Measurements from ENCODE around the gene ACADL. TPM values are rescaled to one million over a fixed set of nuclear protein-coding genes. Genes with fewer than 3 reads are reported as not detected.

ACADL gene
- total RNA-seq, 1 experiment from 2014 or later, result not detected

GRCh38 chr2:210228586-210228985 is 3.3 kb upstream of the ACADL start:
- no TSS peak for BruUV-seq (replicated peaks)
- Histone ChIP-seq H3K4me3 (replicated peaks in 1 of 2; ENCODE audit: low read depth in 1 of 2, low read length in 2 of 2) (no peak overlapping the region), H3K9ac (ENCODE audit: low read length) (no peak overlapping the region), H3K36me3 (ENCODE audit: control insufficient read depth in 1 of 2, insufficient read depth in 2 of 2, low read length in 2 of 2) (no peaks in the 10 kb centered on the region), H3K9me2 (ENCODE audit: insufficient read depth) (no peaks in the 10 kb centered on the region), H3K4me2 (ENCODE audit: low read length) (no peak overlapping the region), H3K27me3 (ENCODE audit: insufficient read depth, low read length) (no peaks in the 10 kb centered on the region), H2AFZ (ENCODE audit: low read depth, low read length, poor library complexity, severe bottlenecking) (no peak overlapping the region), H3K4me1 (ENCODE audit: control insufficient read depth in 1 of 2, insufficient read depth in 2 of 2, low read length in 2 of 2) (no peaks in the 10 kb centered on the region), H3K27ac (ENCODE audit: low read depth, low read length) (no peak overlapping the region), H3K9me3 (ENCODE audit: control insufficient read depth in 1 of 2, insufficient read depth in 1 of 2, low read depth in 1 of 2, low read length in 2 of 2) (no peaks in the 10 kb centered on the region), H4K20me1 (ENCODE audit: insufficient read depth) (no peaks in the 10 kb centered on the region), H3K79me2 (ENCODE audit: insufficient read depth, low read length) (no peaks in the 10 kb centered on the region)
- DNase-seq (ENCODE audit: low read depth, low spot score) (no peak), ATAC-seq (no peak)
- TF ChIP-seq SRF (IDR thresholded peaks at IDR 0.05; ENCODE audit: low read depth) (no peak), MAX (IDR thresholded peaks at IDR 0.05) (no peak), EZH2phosphoT487 (IDR thresholded peaks at IDR 0.05; ENCODE audit: borderline replicate concordance) (no peak), TCF7L2 (IDR thresholded peaks at IDR 0.05; ENCODE audit: borderline replicate concordance, extremely low read depth, insufficient read depth, insufficient read length) (no peak), POLR2A (IDR thresholded peaks at IDR 0.05; ENCODE audit: borderline replicate concordance, extremely low read depth, insufficient read depth, insufficient read length) (no peak), YY1 (IDR thresholded peaks at IDR 0.05; ENCODE audit: extremely low read depth, insufficient replicate concordance, low read depth, low read length) (no peak), SP1 (IDR thresholded peaks at IDR 0.05; ENCODE audit: low read depth) (no peak), FOSL1 (IDR thresholded peaks at IDR 0.05; ENCODE audit: low read depth) (no peak), JUND (IDR thresholded peaks at IDR 0.05) (no peak), CEBPB (IDR thresholded peaks at IDR 0.05; ENCODE audit: low read depth) (no peak), ZFX (IDR thresholded peaks at IDR 0.05) (no peak), ELF1 (IDR thresholded peaks at IDR 0.05; ENCODE audit: borderline replicate concordance, low read depth) (no peak), ATF3 (IDR thresholded peaks at IDR 0.05) (no peak), ZBTB33 (IDR thresholded peaks at IDR 0.05; ENCODE audit: extremely low read depth, insufficient replicate concordance, low read length) (no peak), RAD21 (IDR thresholded peaks at IDR 0.05; ENCODE audit: low read depth) (no peak), EGR1 (IDR thresholded peaks at IDR 0.05; ENCODE audit: low read depth) (no peak)
- ChIA-PET POLR2A (no interaction called here), RAD21 (ENCODE audit: low non-redundant PET in 1 of 2, low total read pairs in 2 of 2, uncharacterized antibody in 2 of 2, unreplicated experiment in 2 of 2) (no interaction called here), CTCF (no interaction called here)
- intact Hi-C loops (cut with micrococcal nuclease), result no loop called here

All from HCT116 (cell line).